ENCODE data around the gene PON1.

GRCh38 chr7:95263785-95264362 is 60.5 kb downstream of the PON1 start:
- no peak for TF ChIP-seq CTCF (conservative IDR thresholded peaks at IDR 0.05; ENCODE audit: low read depth in 2 of 2)
- TF ChIP-seq ETS1 (IDR thresholded peaks at IDR 0.05), result no peak
- no peak for TF ChIP-seq POLR2AphosphoS5 (IDR thresholded peaks at IDR 0.05; ENCODE audit: low read depth)
- TF ChIP-seq EZH2 (IDR thresholded peaks at IDR 0.05; ENCODE audit: low read depth, unreplicated experiment), result no peak
- TF ChIP-seq JUNB (IDR thresholded peaks at IDR 0.05; ENCODE audit: unreplicated experiment), result no peak
- no peak for TF ChIP-seq REST (IDR thresholded peaks at IDR 0.05; ENCODE audit: unreplicated experiment)
- TF ChIP-seq ZNF331 (CRISPR knock-in tag; IDR thresholded peaks at IDR 0.05; ENCODE audit: low read depth), result no peak
